ENCODE measurements around the gene SPOCD1.
"Not testable (repeated sequence)": the region's sequence is repeated elsewhere in the genome, so short reads cannot be mapped to it uniquely, and the experiment has no call there.

DNA sequence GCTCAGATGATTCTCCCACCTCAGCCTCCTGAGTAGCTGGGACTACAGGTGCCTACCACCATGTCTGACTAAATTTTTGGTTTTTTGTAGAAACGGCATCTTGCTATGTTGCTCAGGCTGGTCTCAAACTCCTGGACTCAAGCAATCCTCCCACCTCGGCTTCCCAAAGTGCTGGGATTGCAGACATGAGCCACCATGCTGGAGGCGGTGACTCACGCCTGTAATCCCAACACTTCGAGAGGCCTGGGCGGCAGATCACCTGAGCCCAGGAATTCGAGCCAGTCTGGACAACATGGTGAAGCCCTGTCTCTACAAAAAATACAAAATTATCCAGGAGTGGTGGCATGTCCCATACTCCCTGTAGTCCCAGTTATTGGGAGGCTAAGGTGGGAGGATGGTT is 4.4 kb upstream of the SPOCD1 start:
- TF ChIP-seq POLR2AphosphoS5, POLR2A (IDR thresholded peaks at IDR 0.05): not testable (repeated sequence)
- TF ChIP-seq, protein P1, sequence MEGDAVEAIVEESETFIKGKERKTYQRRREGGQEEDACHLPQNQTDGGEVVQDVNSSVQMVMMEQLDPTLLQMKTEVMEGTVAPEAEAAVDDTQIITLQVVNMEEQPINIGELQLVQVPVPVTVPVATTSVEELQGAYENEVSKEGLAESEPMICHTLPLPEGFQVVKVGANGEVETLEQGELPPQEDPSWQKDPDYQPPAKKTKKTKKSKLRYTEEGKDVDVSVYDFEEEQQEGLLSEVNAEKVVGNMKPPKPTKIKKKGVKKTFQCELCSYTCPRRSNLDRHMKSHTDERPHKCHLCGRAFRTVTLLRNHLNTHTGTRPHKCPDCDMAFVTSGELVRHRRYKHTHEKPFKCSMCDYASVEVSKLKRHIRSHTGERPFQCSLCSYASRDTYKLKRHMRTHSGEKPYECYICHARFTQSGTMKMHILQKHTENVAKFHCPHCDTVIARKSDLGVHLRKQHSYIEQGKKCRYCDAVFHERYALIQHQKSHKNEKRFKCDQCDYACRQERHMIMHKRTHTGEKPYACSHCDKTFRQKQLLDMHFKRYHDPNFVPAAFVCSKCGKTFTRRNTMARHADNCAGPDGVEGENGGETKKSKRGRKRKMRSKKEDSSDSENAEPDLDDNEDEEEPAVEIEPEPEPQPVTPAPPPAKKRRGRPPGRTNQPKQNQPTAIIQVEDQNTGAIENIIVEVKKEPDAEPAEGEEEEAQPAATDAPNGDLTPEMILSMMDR (IDR thresholded peaks at IDR 0.05) = not testable (repeated sequence)
